Skeletal muscle tissue (tissue), 4 donors: Measurements from ENCODE around the gene RAE1. TPM values are rescaled to one million over a fixed set of nuclear protein-coding genes. Genes with fewer than 3 reads are reported as not detected.
"Not testable (repeated sequence)": the region's sequence is repeated elsewhere in the genome, so short reads cannot be mapped to it uniquely, and the experiment has no call there.

Source experiments
- H3K27ac ChIP-seq: one replicate; pipeline ENCODE4 v1.7.0; 2013; ENCODE audit warnings: mild to moderate bottlenecking, low read depth, low read length, inconsistent platforms
- H3K27me3 ChIP-seq, 3 donors: one replicate each; pipeline ENCODE4 v1.7.0; 2013; ENCODE audit warnings: low read length in 3 of 3; ENCODE audit not compliant: control insufficient read depth in 3 of 3, insufficient read depth in 3 of 3
- H3K36me3 ChIP-seq, 3 donors: one replicate each; pipeline ENCODE4 v1.7.0; 2013; ENCODE audit warnings: low read length in 3 of 3; ENCODE audit not compliant: control insufficient read depth in 3 of 3, insufficient read depth in 3 of 3
- H3K4me1 ChIP-seq, 3 donors: one replicate each; pipeline ENCODE4 v1.7.0; 2013; ENCODE audit warnings: low read length in 3 of 3, mild to moderate bottlenecking in 3 of 3; ENCODE audit not compliant: control insufficient read depth in 3 of 3, insufficient read depth in 3 of 3
- H3K4me3 ChIP-seq, 3 donors: one replicate each; pipeline ENCODE4 v1.7.0; 2013; ENCODE audit warnings: low read length in 3 of 3
- H3K9ac ChIP-seq, 3 donors: one replicate each; pipeline ENCODE4 v1.7.0; 2013; ENCODE audit warnings: low read length in 3 of 3, mild to moderate bottlenecking in 3 of 3, moderate library complexity in 2 of 3, low read depth in 1 of 3
- H3K9me3 ChIP-seq, 3 donors: one replicate each; pipeline ENCODE4 v1.7.0; 2013; ENCODE audit warnings: low read length in 3 of 3; ENCODE audit not compliant: control insufficient read depth in 3 of 3
- total RNA-seq: library from RNA; depleted of rRNA; stranded (reverse); fragments of >200 nt; gene quantifications from one replicate; pipeline ENCODE4 v1.2.3, GENCODE V29; 2014
- donor health status: Osteomylitis.

RAE1 gene
- total RNA-seq, 1 donor from 2014 or later = 18.3 TPM

- H3K9ac ChIP-seq = no peak overlapping the region
- no peaks in the 10 kb centered on the region for H3K4me1 ChIP-seq
- H3K27ac ChIP-seq = no peak overlapping the region
- H3K4me3 ChIP-seq = no peak overlapping the region
- no peaks in the 10 kb centered on the region for H3K36me3 ChIP-seq
- H3K9me3 ChIP-seq = no peaks in the 10 kb centered on the region
- H3K27me3 ChIP-seq = peaks cover 0 to 7% (median 0%) of the 10 kb centered on the region in 3 donors
Observed at GRCh38 chr20:57417830-57418780, 67.0 kb downstream of the RAE1 start.

DNA sequence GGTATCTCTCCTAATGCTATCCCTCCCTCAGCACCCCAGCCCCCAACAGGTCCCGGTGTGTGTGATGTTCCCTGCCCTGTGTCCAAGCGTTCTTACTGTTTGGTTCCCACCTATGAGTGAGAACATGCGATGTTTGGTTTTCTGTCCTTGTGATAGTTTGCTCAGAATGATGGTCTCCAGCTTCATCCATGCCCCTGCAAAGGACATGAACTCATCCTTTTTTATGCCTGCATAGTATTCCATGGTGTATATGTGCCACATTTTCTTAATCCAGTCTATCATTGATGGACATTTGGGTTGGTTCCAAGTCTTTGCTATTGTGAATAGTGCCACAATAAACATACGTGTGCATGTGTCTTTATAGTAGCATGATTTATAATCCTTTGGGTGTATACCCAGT, 68.4 kb downstream of the RAE1 start:
- not testable (repeated sequence) for H3K4me3 ChIP-seq, H3K27ac ChIP-seq, H3K27me3 ChIP-seq, H3K9me3 ChIP-seq, H3K36me3 ChIP-seq, H3K4me1 ChIP-seq, H3K9ac ChIP-seq

GRCh38 chr20:57420571-57421252, 69.7 kb downstream of the RAE1 start:
- Histone ChIP-seq H3K27me3 (peaks cover 0 to 10% (median 0%) of the 10 kb centered on the region in 3 donors), H3K4me1 (peaks cover 0 to 6% (median 6%) of the 10 kb centered on the region in 3 donors), H3K9me3 (no peaks in the 10 kb centered on the region), H3K36me3 (no peaks in the 10 kb centered on the region), H3K9ac (no peak overlapping the region), H3K4me3 (no peak overlapping the region), H3K27ac (no peak overlapping the region)

- peaks cover 0 to 10% (median 0%) of the 10 kb centered on the region in 3 donors for H3K27me3 ChIP-seq
- no peaks in the 10 kb centered on the region for H3K36me3 ChIP-seq
- H3K4me1 ChIP-seq = peaks cover 0 to 6% (median 6%) of the 10 kb centered on the region in 3 donors
- H3K27ac ChIP-seq = no peak overlapping the region
- no peak overlapping the region for H3K9ac ChIP-seq
- H3K9me3 ChIP-seq = no peaks in the 10 kb centered on the region
- H3K4me3 ChIP-seq = no peak overlapping the region
Observed at GRCh38 chr20:57421253-57422220, 70.5 kb downstream of the RAE1 start.

GRCh38 chr20:57422254-57422653, 71.2 kb downstream of the RAE1 start:
- peaks cover 0 to 6% (median 6%) of the 10 kb centered on the region in 3 donors for H3K4me1 ChIP-seq
- H3K9me3 ChIP-seq = no peaks in the 10 kb centered on the region
- no peak overlapping the region for H3K27ac ChIP-seq
- no peak overlapping the region for H3K4me3 ChIP-seq
- no peaks in the 10 kb centered on the region for H3K36me3 ChIP-seq
- no peak overlapping the region for H3K9ac ChIP-seq
- peaks cover 0 to 10% (median 0%) of the 10 kb centered on the region in 3 donors for H3K27me3 ChIP-seq

- Histone ChIP-seq H3K4me1 (peaks cover 3 to 15% (median 14%) of the 10 kb centered on the region in 3 donors), H3K9ac (peak overlapping the region in 1 of 3 donors; percentile 33), H3K27ac (no peak overlapping the region)
Observed at GRCh38 chr20:57425150-57426013, 74.3 kb downstream of the RAE1 start.

GRCh38 chr20:57426271-57426689, 75.2 kb downstream of the RAE1 start:
- no peak overlapping the region for H3K27ac ChIP-seq
- H3K9ac ChIP-seq = no peak overlapping the region
- no peak overlapping the region for H3K4me3 ChIP-seq
- H3K4me1 ChIP-seq = peaks cover 3 to 15% (median 14%) of the 10 kb centered on the region in 3 donors
- H3K27me3 ChIP-seq = peaks cover 0 to 5% (median 0%) of the 10 kb centered on the region in 3 donors
- no peaks in the 10 kb centered on the region for H3K9me3 ChIP-seq
- H3K36me3 ChIP-seq = no peaks in the 10 kb centered on the region

More at GRCh38 chr20:57425150-57426013, 74.3 kb downstream of the RAE1 start:
- peaks cover 0 to 10% (median 0%) of the 10 kb centered on the region in 3 donors for H3K27me3 ChIP-seq
- H3K36me3 ChIP-seq = no peaks in the 10 kb centered on the region
- no peak overlapping the region for H3K4me3 ChIP-seq
- no peaks in the 10 kb centered on the region for H3K9me3 ChIP-seq

- H3K9me3 ChIP-seq = no peaks in the 10 kb centered on the region
- peaks cover 0 to 2% (median 0%) of the 10 kb centered on the region in 3 donors for H3K27me3 ChIP-seq
- no peak overlapping the region for H3K4me3 ChIP-seq
- no peak overlapping the region for H3K27ac ChIP-seq
- H3K9ac ChIP-seq = no peak overlapping the region
- no peaks in the 10 kb centered on the region for H3K36me3 ChIP-seq
- H3K4me1 ChIP-seq = peaks cover 3 to 15% (median 14%) of the 10 kb centered on the region in 3 donors
Observed at GRCh38 chr20:57426831-57427230, 75.8 kb downstream of the RAE1 start.
